Ovary (tissue), 3 donors: ENCODE measurements around the gene KCNN4.

Source experiments
- CTCF ChIP-seq, 3 donors: fragments of 450-650 bp in 2 of 3; fragments of 200-600 bp in 1 of 3; IDR thresholded peaks; one replicate each; pipeline versions ENCODE4 v1.5.1 to v1.8.0; 2016 to 2022; ENCODE audit warnings: antibody characterized with exemption in 3 of 3, mild to moderate bottlenecking in 1 of 3
- POLR2A ChIP-seq: fragments of 450-650 bp; IDR thresholded peaks from one replicate; pipeline ENCODE4 v1.6.1; 2017; ENCODE audit warnings: antibody characterized with exemption, mild to moderate bottlenecking, moderate library complexity
- donor health status: DM: no; HTN: no; CAD: no.

GRCh38 chr19:43731846-43732245 lies 48.9 kb downstream of the KCNN4 start:
- TF ChIP-seq CTCF (IDR thresholded peaks at IDR 0.05) (no peak), POLR2A (no peak)
